ENCODE data around the gene ATP9A. TPM values are rescaled to one million over a fixed set of nuclear protein-coding genes. Genes with fewer than 3 reads are reported as not detected.

ATP9A gene
- total and polyA plus RNA-seq, 2 of the 8 experiments (the other 6 are each of a cell fraction or from before 2014, with no cell fraction given), result 5.0 to 6.4 TPM

- peak; percentile 92 to 96 (median 94) for TF ChIP-seq CTCF (IDR thresholded peaks at IDR 0.05; ENCODE audit: control extremely low read depth in 1 of 3, insufficient read depth in 1 of 3, low read depth in 1 of 3, low read length in 3 of 3)
- 0 out of 2 replicates have a peak, but pooled peaks have one; percentile 32 for TF ChIP-seq RXRA (IDR thresholded peaks at IDR 0.05; ENCODE audit: insufficient read depth, low read depth, low read length)
- TF ChIP-seq E2F6 (IDR thresholded peaks at IDR 0.05), result no peak
- TF ChIP-seq SAP30 (IDR thresholded peaks at IDR 0.05; ENCODE audit: insufficient read depth, insufficient replicate concordance, low read length), result no peak
- TF ChIP-seq MAX (IDR thresholded peaks at IDR 0.05), result peak; percentile 90
- TF ChIP-seq HDAC2 (IDR thresholded peaks at IDR 0.05; ENCODE audit: borderline replicate concordance in 1 of 2, low read depth in 2 of 2, low read length in 2 of 2), result no peak
These were observed 173.1 kb downstream of the ATP9A start (continued) for GRCh38 chr20:51595058-51595532.

All from H1 (cell line).